CD14-positive monocyte (primary cell): Measurements from ENCODE around the gene LKAAEAR1. TPM values are rescaled to one million over a fixed set of nuclear protein-coding genes. Genes with fewer than 3 reads are reported as not detected.
A peak's percentile ranks its signal among the peaks of the same experiment; 100 is the strongest.

Experiments used
- DNase-seq, 3 donors: peaks; one replicate each; pipeline ENCODE4 v3.0.0-alpha.2; 2011 to 2022
- H2AFZ ChIP-seq: 2 replicates; pipeline ENCODE4 v1.6.0; 2012; ENCODE audit warnings: mild to moderate bottlenecking, low read depth, low read length, inconsistent platforms; ENCODE audit not compliant: insufficient read depth, poor library complexity, severe bottlenecking
- H3K27ac ChIP-seq, 2 donors: 1 replicate in 1 of 2; 2 replicates in 1 of 2; pipeline ENCODE4 v1.5.1; 2012 to 2013; ENCODE audit warnings: low read length in 2 of 2, control low read depth in 1 of 2, inconsistent platforms in 1 of 2, low read depth in 1 of 2, mild to moderate bottlenecking in 1 of 2
- H3K27me3 ChIP-seq, 2 donors: one replicate each; pipeline versions ENCODE4 v1.6.0 to v1.6.1; 2011 to 2013; ENCODE audit warnings: low read length in 2 of 2; ENCODE audit not compliant: control insufficient read depth in 2 of 2, insufficient read depth in 2 of 2
- H3K36me3 ChIP-seq, 2 donors: replicated peaks in 1 of 2; 1 replicate in 1 of 2; 2 replicates in 1 of 2; pipeline versions ENCODE4 v1.5.1 to v1.6.1; 2012 to 2013; ENCODE audit warnings: low read length in 2 of 2, control low read depth in 1 of 2, inconsistent platforms in 1 of 2, mild to moderate bottlenecking in 1 of 2; ENCODE audit not compliant: insufficient read depth in 2 of 2, control insufficient read depth in 1 of 2
- H3K4me1 ChIP-seq, 2 donors: 1 replicate in 1 of 2; 2 replicates in 1 of 2; pipeline versions ENCODE4 v1.5.1 to v1.6.1; 2012 to 2013; ENCODE audit warnings: low read length in 2 of 2, control low read depth in 1 of 2, inconsistent platforms in 1 of 2, mild to moderate bottlenecking in 1 of 2, moderate library complexity in 1 of 2; ENCODE audit not compliant: insufficient read depth in 2 of 2, control insufficient read depth in 1 of 2
- H3K4me2 ChIP-seq: replicated peaks from 2 replicates; pipeline ENCODE3; 2012; ENCODE audit warnings: low read length, moderate library complexity, mild to moderate bottlenecking; ENCODE audit not compliant: poor library complexity, severe bottlenecking; ENCODE audit errors: extremely low read depth
- H3K4me3 ChIP-seq, 3 experiments: fragments of 200-600 bp in 1 of 3; sonication (generic) in 1 of 3; replicated peaks in 1 of 3; 1 replicate in 2 of 3; 2 replicates in 1 of 3; pipeline ENCODE4 v1.5.1; 2011 to 2013; ENCODE audit warnings: low read length in 3 of 3, mild to moderate bottlenecking in 3 of 3, control low read depth in 2 of 3, low read depth in 2 of 3, inconsistent platforms in 1 of 3, moderate library complexity in 1 of 3
- H3K79me2 ChIP-seq: 2 replicates; pipeline ENCODE4 v1.6.0; 2012; ENCODE audit warnings: mild to moderate bottlenecking, control low read depth, inconsistent platforms, low read length, moderate library complexity; ENCODE audit not compliant: insufficient read depth
- H3K9ac ChIP-seq: 2 replicates; pipeline ENCODE4 v1.6.0; 2017; ENCODE audit warnings: low read length, mild to moderate bottlenecking; ENCODE audit not compliant: insufficient read depth, poor library complexity, severe bottlenecking
- H3K9me3 ChIP-seq, 2 donors: replicated peaks in 1 of 2; 1 replicate in 1 of 2; 2 replicates in 1 of 2; pipeline versions ENCODE4 v1.5.1 to v1.6.1; 2012 to 2013; ENCODE audit warnings: low read length in 2 of 2, control low read depth in 1 of 2; ENCODE audit not compliant: control insufficient read depth in 1 of 2, insufficient read depth in 1 of 2
- H4K20me1 ChIP-seq: 2 replicates; pipeline ENCODE4 v1.6.0; 2012; ENCODE audit warnings: mild to moderate bottlenecking, low read length, control low read depth, moderate library complexity; ENCODE audit not compliant: insufficient read depth
- H3K27ac Mint-ChIP-seq, 7 donors: one replicate each; pipeline ENCODE4 v1.8.0; 2020; ENCODE audit warnings: mild to moderate bottlenecking in 7 of 7, mixed read lengths in 7 of 7, moderate library complexity in 6 of 7, inconsistent platforms in 2 of 7
- H3K27me3 Mint-ChIP-seq, 3 donors: one replicate each; pipeline ENCODE4 v1.8.0; 2021 to 2022; ENCODE audit warnings: low read depth in 3 of 3, mild to moderate bottlenecking in 3 of 3, mixed read lengths in 3 of 3, moderate library complexity in 3 of 3, inconsistent platforms in 1 of 3
- H3K36me3 Mint-ChIP-seq, 2 donors: one replicate each; pipeline ENCODE4 v1.8.0; 2020; ENCODE audit warnings: mixed read lengths in 2 of 2, inconsistent platforms in 1 of 2, mild to moderate bottlenecking in 1 of 2
- H3K4me1 Mint-ChIP-seq: one replicate; pipeline ENCODE4 v1.8.0; 2020; ENCODE audit warnings: mild to moderate bottlenecking, mixed read lengths
- H3K4me3 Mint-ChIP-seq, 2 donors: one replicate each; pipeline ENCODE4 v1.8.0; 2020; ENCODE audit warnings: mild to moderate bottlenecking in 2 of 2, mixed read lengths in 2 of 2, moderate library complexity in 1 of 2
- H3K9me3 Mint-ChIP-seq, 7 donors: one replicate each; pipeline ENCODE4 v1.8.0; 2020 to 2022; ENCODE audit warnings: mixed read lengths in 7 of 7, mild to moderate bottlenecking in 6 of 7, moderate library complexity in 6 of 7, inconsistent platforms in 2 of 7
- CTCF ChIP-seq: fragments of 200-600 bp; IDR thresholded peaks from one replicate; pipeline ENCODE4 v1.8.0; 2022; ENCODE audit warnings: antibody characterized with exemption, mild to moderate bottlenecking
- WGBS: methylation state at CpG from one replicate; pipeline ENCODE4 v1.1.5; 2013; ENCODE audit warnings: missing lambda C conversion rate; ENCODE audit not compliant: insufficient coverage; 5-methylcytosine and 5-hydroxymethylcytosine counted together
- intact Hi-C, 2 donors: fragments of 100-400 bp; cut with micrococcal nuclease; formaldehyde crosslinking; loops; one replicate each; pipeline versions ENCODE4 v1.15.0 to v1.15.1; 2023
- polyA plus RNA-seq, 3 donors: library from polyadenylated mRNA; depleted of rRNA in 1 of 3; unstranded in 2 of 3; stranded (reverse) in 1 of 3; fragments of 300-500 nt in 2 of 3; fragments of >200 nt in 1 of 3; fragmentation: Illumina TruSeq in 2 of 3; gene quantifications; 1 replicate in 2 of 3; 2 replicates in 1 of 3; pipeline ENCODE4 v1.2.3, GENCODE V29; 2012 to 2021

Gene LKAAEAR1
- polyA plus RNA-seq, 3 donors: 0.61 to 0.86 (median 0.64) TPM

- Histone ChIP-seq H3K4me3 (no peak overlapping the region), H3K27me3 (no peaks in the 10 kb centered on the region), H3K79me2 (peaks cover 7% of the 10 kb centered on the region), H3K27ac (no peak overlapping the region), H3K9ac (no peak overlapping the region), H3K36me3 (peaks cover 16 to 18% of the 10 kb centered on the region in 2 donors), H4K20me1 (peaks cover 58% of the 10 kb centered on the region), H2AFZ (no peak overlapping the region), H3K4me1 (peaks cover 22 to 40% of the 10 kb centered on the region in 2 donors), H3K4me2 (no peak overlapping the region), H3K9me3 (no peaks in the 10 kb centered on the region)
- H3K27ac Mint-ChIP-seq: peak overlapping the region in 1 of 7 donors; percentile 66
- H3K27me3 Mint-ChIP-seq: peaks cover 0 to 26% (median 12%) of the 10 kb centered on the region in 3 donors
- DNase-seq: no peak
- no peak overlapping the region for H3K4me3 Mint-ChIP-seq
- peaks cover 46% of the 10 kb centered on the region for H3K4me1 Mint-ChIP-seq
- peaks cover 0 to 2% (median 0%) of the 10 kb centered on the region in 7 donors for H3K9me3 Mint-ChIP-seq
- H3K36me3 Mint-ChIP-seq: peaks cover 10 to 18% of the 10 kb centered on the region in 2 donors
- 65% methylated on average over 7 of the region's 12 CpGs for WGBS
- intact Hi-C loops: loop anchor here in 1 of 2 donors (10.0 kb wide), 1 partner anchor 544 kb away; the partner anchor contains the start of gene PPDPF
- TF ChIP-seq CTCF: no peak
Measured at GRCh38 chr20:64068386-64069208, 15.6 kb downstream of the LKAAEAR1 start.

GRCh38 chr20:64067733-64068307 lies 16.4 kb downstream of the LKAAEAR1 start:
- Mint-ChIP-seq H3K27me3 (peaks cover 0 to 27% (median 12%) of the 10 kb centered on the region in 3 donors), H3K36me3 (peaks cover 6 to 11% of the 10 kb centered on the region in 2 donors), H3K27ac (peak overlapping the region in 1 of 7 donors; percentile 57), H3K4me1 (peaks cover 48% of the 10 kb centered on the region), H3K4me3 (no peak overlapping the region), H3K9me3 (peaks cover 0 to 2% (median 0%) of the 10 kb centered on the region in 7 donors)
- Histone ChIP-seq H4K20me1 (peaks cover 50% of the 10 kb centered on the region), H3K9ac (no peak overlapping the region), H3K27me3 (no peaks in the 10 kb centered on the region), H3K36me3 (peaks cover 8 to 11% of the 10 kb centered on the region in 2 donors), H3K9me3 (no peaks in the 10 kb centered on the region), H2AFZ (no peak overlapping the region), H3K79me2 (peaks cover 4% of the 10 kb centered on the region), H3K27ac (no peak overlapping the region), H3K4me3 (no peak overlapping the region), H3K4me2 (no peak overlapping the region), H3K4me1 (peaks cover 25 to 44% of the 10 kb centered on the region in 2 donors)
- TF ChIP-seq CTCF: no peak
- intact Hi-C loops: loop anchor here in 1 of 2 donors (10.0 kb wide), 1 partner anchor 543 kb away; the partner anchor contains the start of gene PPDPF
- no peak for DNase-seq
- 76% methylated on average over 8 of the region's 12 CpGs for WGBS
